Effector memory CD4-positive, alpha-beta T cell (primary cell): ENCODE data around the gene DNAJC17.

ENCODE experiments used
- DNase-seq, 3 donors: peaks; one replicate each; pipeline ENCODE4 v3.0.0-alpha.2; 2020
- H3K27ac ChIP-seq: 2 replicates; pipeline ENCODE4 v1.7.0; 2013; ENCODE audit warnings: mild to moderate bottlenecking, low read length, moderate library complexity; ENCODE audit not compliant: insufficient read depth, poor library complexity, severe bottlenecking
- H3K27me3 ChIP-seq: replicated peaks from 2 replicates; pipeline ENCODE4 v1.7.0; 2013; ENCODE audit warnings: mild to moderate bottlenecking, low read length; ENCODE audit not compliant: insufficient read depth, control insufficient read depth, poor library complexity, severe bottlenecking
- H3K36me3 ChIP-seq: 2 replicates; pipeline ENCODE4 v1.7.0; 2013; ENCODE audit warnings: mild to moderate bottlenecking, low read length, moderate library complexity; ENCODE audit not compliant: control insufficient read depth, insufficient read depth
- H3K4me1 ChIP-seq: 2 replicates; pipeline ENCODE4 v1.7.0; 2013; ENCODE audit warnings: low read length, mild to moderate bottlenecking; ENCODE audit not compliant: control insufficient read depth, insufficient read depth, poor library complexity, severe bottlenecking
- H3K4me3 ChIP-seq: 2 replicates; pipeline ENCODE4 v1.7.0; 2013; ENCODE audit warnings: low read length, low read depth, mild to moderate bottlenecking; ENCODE audit not compliant: insufficient read depth, poor library complexity, severe bottlenecking
- H3K9me3 ChIP-seq: 2 replicates; pipeline ENCODE4 v1.7.0; 2013; ENCODE audit warnings: mild to moderate bottlenecking, low read length, moderate library complexity; ENCODE audit not compliant: control insufficient read depth
- total RNA-seq, 3 donors: gene quantifications; one replicate each; lab custom pipeline; 2026; lab: John Stamatoyannopoulos, UW

DNAJC17 gene, protein sequence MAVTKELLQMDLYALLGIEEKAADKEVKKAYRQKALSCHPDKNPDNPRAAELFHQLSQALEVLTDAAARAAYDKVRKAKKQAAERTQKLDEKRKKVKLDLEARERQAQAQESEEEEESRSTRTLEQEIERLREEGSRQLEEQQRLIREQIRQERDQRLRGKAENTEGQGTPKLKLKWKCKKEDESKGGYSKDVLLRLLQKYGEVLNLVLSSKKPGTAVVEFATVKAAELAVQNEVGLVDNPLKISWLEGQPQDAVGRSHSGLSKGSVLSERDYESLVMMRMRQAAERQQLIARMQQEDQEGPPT
- total RNA-seq = 13.3 to 17.2 (median 16.7) reads per million in 3 donors

DNA sequence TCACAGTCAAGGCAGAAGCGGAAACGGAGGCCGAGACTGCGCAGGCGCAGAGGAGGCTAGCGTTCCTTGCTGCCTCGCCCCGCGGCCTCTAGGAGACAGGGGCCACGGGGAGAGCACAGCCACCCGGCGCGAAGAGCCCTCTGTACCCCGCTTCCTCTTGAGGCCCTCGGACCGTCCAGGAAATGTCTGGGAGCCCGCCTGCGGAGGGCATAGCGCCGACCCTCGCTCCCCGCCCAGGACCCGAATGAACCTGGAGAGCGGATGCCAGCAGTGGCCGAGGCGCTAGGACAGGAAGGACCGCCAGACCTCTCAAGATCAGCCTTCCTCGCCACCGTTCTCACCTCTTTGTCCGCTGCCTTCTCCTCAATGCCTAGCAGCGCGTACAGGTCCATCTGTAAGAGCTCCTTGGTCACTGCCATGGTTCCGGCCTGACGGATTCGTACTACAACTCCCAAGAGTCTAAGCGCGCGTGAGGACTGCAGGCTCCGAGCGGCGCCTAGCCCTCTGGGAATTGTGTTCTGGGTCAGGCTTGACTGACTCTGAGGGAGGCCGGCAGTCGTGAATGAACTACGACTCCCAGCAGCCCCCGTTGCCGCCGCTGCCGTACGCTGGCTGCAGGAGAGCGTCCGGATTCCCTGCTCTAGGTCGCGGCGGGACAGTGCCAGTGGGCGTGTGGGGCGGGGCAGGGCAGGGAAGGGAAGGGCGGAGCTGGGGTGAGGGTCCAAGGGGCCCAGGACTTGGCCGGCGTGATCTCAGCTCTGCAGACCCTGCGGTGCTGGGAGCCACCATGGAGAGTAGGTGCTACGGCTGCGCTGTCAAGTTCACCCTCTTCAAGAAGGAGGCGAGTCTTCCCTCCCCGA lies at the start of gene DNAJC17, which contains the start of gene ZFYVE19:
Gene DNAJC17 (minus strand): TSS at position 446 of the 860 bp plus-strand sequence. CDS start 27 bp downstream, at position 419.
Gene ZFYVE19 (plus strand): TSS at position 62 of the 860 bp plus-strand sequence. CDS start 501 bp downstream, at position 563.
- Histone ChIP-seq H3K4me1 (peaks cover 10% of the 10 kb centered on the region), H3K36me3 (peaks cover 17% of the 10 kb centered on the region), H3K9me3 (no peaks in the 10 kb centered on the region), H3K4me3 (peak within 1 kb of the TSS; percentile 99), H3K27ac (peak within 1 kb of the TSS; percentile 91), H3K27me3 (no peaks in the 10 kb centered on the region)
- DNase-seq = peak; percentile 79 to 90 (median 88)

DNA sequence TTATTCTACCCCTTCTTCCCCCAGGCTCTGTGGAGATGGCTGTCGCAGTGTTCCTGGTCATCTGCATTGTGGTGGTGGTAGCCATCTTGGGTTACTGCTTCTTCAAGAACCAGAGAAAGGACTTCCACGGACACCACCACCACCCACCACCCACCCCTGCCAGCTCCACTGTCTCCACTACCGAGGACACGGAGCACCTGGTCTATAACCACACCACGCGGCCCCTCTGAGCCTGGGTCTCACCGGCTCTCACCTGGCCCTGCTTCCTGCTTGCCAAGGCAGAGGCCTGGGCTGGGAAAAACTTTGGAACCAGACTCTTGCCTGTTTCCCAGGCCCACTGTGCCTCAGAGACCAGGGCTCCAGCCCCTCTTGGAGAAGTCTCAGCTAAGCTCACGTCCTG lies 49.5 kb upstream of the DNAJC17 start:
- Histone ChIP-seq H3K4me3 (no peak overlapping the region), H3K9me3 (no peaks in the 10 kb centered on the region), H3K27me3 (no peaks in the 10 kb centered on the region), H3K27ac (no peak overlapping the region), H3K4me1 (peaks cover 3% of the 10 kb centered on the region), H3K36me3 (no peaks in the 10 kb centered on the region)
- DNase-seq = no peak

DNA sequence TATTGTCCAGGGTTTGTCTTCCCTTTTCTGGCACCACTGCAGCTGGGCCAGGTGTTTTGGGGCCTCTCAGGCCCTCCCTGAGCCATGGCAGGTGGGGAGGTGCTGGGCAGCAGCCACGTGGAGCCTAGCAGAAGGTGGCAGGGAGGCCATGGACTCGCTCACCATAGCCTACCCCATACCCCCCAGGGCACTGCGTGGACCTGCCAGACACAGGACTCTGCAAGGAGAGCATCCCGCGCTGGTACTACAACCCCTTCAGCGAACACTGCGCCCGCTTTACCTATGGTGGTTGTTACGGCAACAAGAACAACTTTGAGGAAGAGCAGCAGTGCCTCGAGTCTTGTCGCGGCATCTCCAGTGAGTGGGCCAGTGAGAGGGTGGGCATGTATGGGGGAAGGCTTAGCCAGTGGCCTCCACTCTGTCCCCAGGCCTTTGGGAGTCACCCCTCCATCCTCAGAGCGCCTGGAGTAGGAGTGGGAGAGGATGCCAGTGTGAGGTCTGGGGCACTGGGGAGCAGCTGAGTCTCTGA lies 48.5 kb upstream of the DNAJC17 start:
- Histone ChIP-seq H3K27ac (no peak overlapping the region), H3K9me3 (no peaks in the 10 kb centered on the region), H3K4me1 (peaks cover 3% of the 10 kb centered on the region), H3K36me3 (no peaks in the 10 kb centered on the region), H3K27me3 (no peaks in the 10 kb centered on the region), H3K4me3 (no peak overlapping the region)
- DNase-seq = no peak

DNA sequence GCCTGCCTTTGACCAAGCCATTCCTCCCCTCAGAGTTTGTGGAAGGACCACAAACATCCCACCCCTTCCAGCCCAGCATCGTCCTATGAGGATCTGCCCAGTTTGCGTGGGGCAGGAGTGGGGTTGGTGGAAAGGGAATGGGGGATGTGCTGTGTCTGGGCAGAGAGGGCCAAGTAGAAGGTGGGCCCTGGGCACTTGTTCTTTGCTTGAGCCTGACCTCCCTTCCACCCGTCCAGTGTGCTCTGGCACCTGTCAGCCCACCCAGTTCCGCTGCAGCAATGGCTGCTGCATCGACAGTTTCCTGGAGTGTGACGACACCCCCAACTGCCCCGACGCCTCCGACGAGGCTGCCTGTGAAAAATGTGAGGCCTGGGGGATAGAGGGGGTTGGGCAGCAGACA lies 46.9 kb upstream of the DNAJC17 start:
- H3K4me1 ChIP-seq = peaks cover 1% of the 10 kb centered on the region
- no peak for DNase-seq
- no peaks in the 10 kb centered on the region for H3K36me3 ChIP-seq

DNA sequence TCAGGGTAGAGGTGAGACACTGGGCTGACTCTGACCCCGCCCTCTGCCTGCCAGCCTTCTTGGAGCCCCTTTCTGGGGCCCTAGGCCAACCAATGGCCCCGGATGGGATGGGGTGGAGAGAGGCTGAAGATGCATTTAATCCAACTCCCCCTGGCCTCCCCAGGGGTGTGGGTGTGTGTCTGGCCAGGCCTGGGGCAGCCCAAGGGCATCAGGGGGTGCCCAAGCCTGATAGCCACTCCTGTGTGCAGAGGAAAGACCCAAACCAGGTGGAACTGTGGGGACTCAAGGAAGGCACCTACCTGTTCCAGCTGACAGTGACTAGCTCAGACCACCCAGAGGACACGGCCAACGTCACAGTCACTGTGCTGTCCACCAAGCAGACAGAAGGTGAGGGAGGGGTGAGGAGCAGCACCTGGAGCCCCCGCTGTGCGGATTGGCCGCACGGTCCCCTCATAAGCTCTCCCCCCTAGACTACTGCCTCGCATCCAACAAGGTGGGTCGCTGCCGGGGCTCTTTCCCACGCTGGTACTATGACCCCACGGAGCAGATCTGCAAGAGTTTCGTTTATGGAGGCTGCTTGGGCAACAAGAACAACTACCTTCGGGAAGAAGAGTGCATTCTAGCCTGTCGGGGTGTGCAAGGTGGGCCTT lies 46.1 kb upstream of the DNAJC17 start:
- no peaks in the 10 kb centered on the region for H3K4me1 ChIP-seq
- DNase-seq = no peak
- no peak overlapping the region for H3K4me3 ChIP-seq
- H3K27ac ChIP-seq = no peak overlapping the region
- H3K9me3 ChIP-seq = no peaks in the 10 kb centered on the region
- no peaks in the 10 kb centered on the region for H3K36me3 ChIP-seq
- H3K27me3 ChIP-seq = no peaks in the 10 kb centered on the region

More for the DNA sequence above, 46.9 kb upstream of the DNAJC17 start:
- no peak overlapping the region for H3K4me3 ChIP-seq
- H3K9me3 ChIP-seq = no peaks in the 10 kb centered on the region
- no peak overlapping the region for H3K27ac ChIP-seq
- no peaks in the 10 kb centered on the region for H3K27me3 ChIP-seq

DNA sequence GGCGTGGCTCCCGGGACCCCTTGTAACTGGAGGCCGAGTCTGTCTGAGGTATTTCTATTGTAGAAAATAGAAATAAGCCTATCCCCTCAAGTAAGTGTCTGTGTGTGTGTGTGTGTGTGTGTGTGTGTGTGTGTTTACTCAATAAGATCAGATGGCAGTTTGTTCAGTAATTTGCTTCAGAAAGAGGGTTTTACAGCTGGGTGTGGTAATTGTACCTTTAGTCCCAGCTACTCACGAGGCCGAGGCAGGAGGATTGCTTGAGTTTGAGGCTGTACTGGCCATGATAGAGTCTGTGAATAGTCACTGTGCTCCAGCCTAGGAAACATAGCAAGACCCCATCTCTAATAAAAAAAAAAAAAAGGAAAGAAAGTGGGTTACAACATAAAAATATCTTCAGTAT lies 45.3 kb upstream of the DNAJC17 start:
- no peak overlapping the region for H3K27ac ChIP-seq
- no peak overlapping the region for H3K4me3 ChIP-seq
- H3K36me3 ChIP-seq = no peaks in the 10 kb centered on the region
- no peaks in the 10 kb centered on the region for H3K4me1 ChIP-seq
- H3K27me3 ChIP-seq = no peaks in the 10 kb centered on the region
- DNase-seq = no peak
- no peaks in the 10 kb centered on the region for H3K9me3 ChIP-seq

DNA sequence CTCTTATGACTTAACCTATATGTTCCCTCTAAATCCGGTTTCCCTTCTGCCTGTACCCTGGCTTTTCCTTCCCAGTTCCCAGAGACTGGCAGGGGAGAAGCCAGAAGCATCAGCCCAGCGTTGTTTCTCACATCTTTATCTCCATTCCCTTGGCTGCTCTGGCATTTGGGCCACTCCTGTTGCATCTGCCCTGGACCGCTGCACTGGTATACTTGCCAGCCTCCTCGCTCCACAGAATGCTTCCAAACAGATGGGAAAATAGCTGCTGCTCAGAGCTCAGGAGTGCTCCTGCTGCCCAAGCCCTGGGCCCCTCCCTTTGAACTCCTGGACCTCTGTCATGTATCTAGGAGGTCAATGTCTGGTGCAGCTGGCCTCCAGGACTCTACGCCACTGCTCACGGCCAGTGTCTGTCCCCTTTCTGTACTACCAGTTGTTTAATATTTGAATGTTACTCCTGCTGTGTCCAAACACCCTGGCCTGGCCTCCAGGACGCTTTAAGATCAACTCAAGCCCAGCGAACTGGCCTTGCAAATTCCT lies 43.4 kb upstream of the DNAJC17 start:
- Histone ChIP-seq H3K27ac (no peak overlapping the region), H3K4me3 (no peak overlapping the region), H3K9me3 (no peaks in the 10 kb centered on the region), H3K27me3 (no peaks in the 10 kb centered on the region), H3K4me1 (no peaks in the 10 kb centered on the region), H3K36me3 (no peaks in the 10 kb centered on the region)
- no peak for DNase-seq

DNA sequence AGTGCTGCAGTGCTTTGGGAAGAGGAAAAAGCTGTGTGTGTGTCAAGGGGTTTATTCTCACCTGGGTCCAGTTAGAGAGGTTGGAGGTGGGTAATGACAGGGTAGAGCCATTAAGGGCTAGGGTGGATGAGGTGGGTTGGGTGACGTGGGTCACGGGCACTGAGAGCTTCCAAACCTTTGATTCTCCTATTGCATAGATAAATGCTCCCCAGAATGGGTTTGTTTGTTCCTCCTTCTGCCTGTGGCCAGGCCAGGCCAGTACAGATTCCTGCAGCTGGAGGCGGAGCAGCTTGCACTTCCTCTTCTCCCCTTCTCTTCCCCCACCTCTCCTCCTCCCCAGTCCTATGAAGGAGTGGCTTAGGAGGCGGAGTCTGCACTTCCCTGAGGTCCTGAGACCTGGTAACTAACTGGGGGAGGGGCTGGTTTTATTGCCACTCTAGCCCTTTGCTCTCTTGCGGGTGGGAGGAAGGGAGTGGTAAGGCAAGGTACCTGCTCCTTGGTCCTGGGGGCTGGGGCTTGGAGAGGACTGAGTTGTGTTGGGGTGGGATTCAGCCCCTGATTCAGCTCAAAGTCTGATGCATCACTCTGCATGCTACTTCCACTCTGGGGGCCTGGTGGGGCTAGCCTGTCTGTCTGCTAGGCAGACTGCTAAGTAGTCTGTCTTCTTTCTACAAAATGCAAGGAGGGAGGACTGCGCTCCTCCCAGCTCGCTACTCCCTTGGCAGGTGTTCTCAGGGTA lies 40.1 kb upstream of the DNAJC17 start:
- Histone ChIP-seq H3K4me3 (no peak overlapping the region), H3K27ac (no peak overlapping the region), H3K9me3 (no peaks in the 10 kb centered on the region), H3K27me3 (no peaks in the 10 kb centered on the region), H3K4me1 (peaks cover 10% of the 10 kb centered on the region), H3K36me3 (no peaks in the 10 kb centered on the region)
- no peak for DNase-seq

DNA sequence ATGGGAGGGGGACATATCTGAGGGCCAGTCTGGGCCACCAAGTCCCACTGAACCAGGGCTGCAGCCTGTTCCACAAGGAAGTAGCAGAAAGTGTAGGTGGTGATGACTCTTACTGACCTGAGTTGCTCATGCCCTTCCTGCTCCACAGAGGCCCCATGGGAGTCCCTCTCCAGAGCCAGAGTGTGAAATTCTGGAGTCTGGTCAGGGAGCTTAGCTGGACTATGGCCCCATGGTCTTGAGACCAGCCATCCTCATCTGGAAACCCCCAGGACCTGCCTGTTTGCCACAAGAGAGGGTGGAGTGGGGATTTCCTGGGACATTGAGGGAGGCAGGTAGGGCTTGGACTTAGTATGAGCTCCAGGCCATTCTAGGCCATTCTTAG lies 39.6 kb upstream of the DNAJC17 start:
- no peaks in the 10 kb centered on the region for H3K27me3 ChIP-seq
- H3K27ac ChIP-seq = no peak overlapping the region
- no peaks in the 10 kb centered on the region for H3K9me3 ChIP-seq
- H3K4me1 ChIP-seq = peaks cover 10% of the 10 kb centered on the region
- DNase-seq = no peak
- H3K36me3 ChIP-seq = no peaks in the 10 kb centered on the region
- H3K4me3 ChIP-seq = no peak overlapping the region
